ENCODE results near the gene HNRNPC.
A peak's percentile ranks its signal among the peaks of the same experiment; 100 is the strongest.
"Not testable (repeated sequence)": the region's sequence is repeated elsewhere in the genome, so short reads cannot be mapped to it uniquely, and the experiment has no call there.

Gene HNRNPC

GRCh38 chr14:21308479-21309237 lies 39.4 kb upstream of the HNRNPC start:
- no peak overlapping the region for H3K4me3 ChIP-seq (ENCODE audit: low read depth, low read length)
- peak; percentile 35 for DNase-seq (ENCODE audit: low read depth)

DNA sequence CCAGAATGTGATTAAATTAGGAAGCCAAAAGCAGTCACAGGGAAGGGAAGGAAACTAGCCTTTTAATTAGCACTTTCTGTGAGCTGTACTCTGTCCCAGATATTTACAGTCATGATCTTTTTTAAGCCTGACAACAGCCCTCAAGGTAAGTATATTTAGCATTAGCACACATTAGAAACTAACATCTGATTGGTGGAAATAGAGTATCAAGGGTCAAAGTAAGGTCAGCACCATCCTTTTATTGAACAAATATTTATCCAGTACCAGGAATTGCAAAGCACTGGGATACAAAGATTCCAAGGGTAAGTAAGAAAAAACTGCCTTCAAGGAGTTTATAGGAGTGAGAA lies 38.9 kb upstream of the HNRNPC start:
- no peak overlapping the region for H3K4me3 ChIP-seq (ENCODE audit: low read depth, low read length)
- DNase-seq (ENCODE audit: low read depth) = no peak
- TF ChIP-seq, protein P1, sequence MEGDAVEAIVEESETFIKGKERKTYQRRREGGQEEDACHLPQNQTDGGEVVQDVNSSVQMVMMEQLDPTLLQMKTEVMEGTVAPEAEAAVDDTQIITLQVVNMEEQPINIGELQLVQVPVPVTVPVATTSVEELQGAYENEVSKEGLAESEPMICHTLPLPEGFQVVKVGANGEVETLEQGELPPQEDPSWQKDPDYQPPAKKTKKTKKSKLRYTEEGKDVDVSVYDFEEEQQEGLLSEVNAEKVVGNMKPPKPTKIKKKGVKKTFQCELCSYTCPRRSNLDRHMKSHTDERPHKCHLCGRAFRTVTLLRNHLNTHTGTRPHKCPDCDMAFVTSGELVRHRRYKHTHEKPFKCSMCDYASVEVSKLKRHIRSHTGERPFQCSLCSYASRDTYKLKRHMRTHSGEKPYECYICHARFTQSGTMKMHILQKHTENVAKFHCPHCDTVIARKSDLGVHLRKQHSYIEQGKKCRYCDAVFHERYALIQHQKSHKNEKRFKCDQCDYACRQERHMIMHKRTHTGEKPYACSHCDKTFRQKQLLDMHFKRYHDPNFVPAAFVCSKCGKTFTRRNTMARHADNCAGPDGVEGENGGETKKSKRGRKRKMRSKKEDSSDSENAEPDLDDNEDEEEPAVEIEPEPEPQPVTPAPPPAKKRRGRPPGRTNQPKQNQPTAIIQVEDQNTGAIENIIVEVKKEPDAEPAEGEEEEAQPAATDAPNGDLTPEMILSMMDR (IDR thresholded peaks at IDR 0.05; ENCODE audit: low read depth, low read length) = no peak
- no peak for TF ChIP-seq POLR2A (IDR thresholded peaks at IDR 0.05; ENCODE audit: extremely low read depth, insufficient read length)
- no peak for TF ChIP-seq MYC (IDR thresholded peaks at IDR 0.05; ENCODE audit: low read depth, low read length)
- TF ChIP-seq, protein P2, sequence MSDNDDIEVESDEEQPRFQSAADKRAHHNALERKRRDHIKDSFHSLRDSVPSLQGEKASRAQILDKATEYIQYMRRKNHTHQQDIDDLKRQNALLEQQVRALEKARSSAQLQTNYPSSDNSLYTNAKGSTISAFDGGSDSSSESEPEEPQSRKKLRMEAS (IDR thresholded peaks at IDR 0.05; ENCODE audit: low read depth, low read length) = no peak

More at GRCh38 chr14:21308479-21309237, 39.4 kb upstream of the HNRNPC start:
- TF ChIP-seq, protein P2 (IDR thresholded peaks at IDR 0.05; ENCODE audit: low read depth, low read length) = no peak

GRCh38 chr14:21307637-21308036 lies 38.4 kb upstream of the HNRNPC start:
- TF ChIP-seq POLR2A (IDR thresholded peaks at IDR 0.05; ENCODE audit: extremely low read depth, insufficient read length) = no peak
- TF ChIP-seq MYC (IDR thresholded peaks at IDR 0.05; ENCODE audit: low read depth, low read length) = no peak
- TF ChIP-seq, protein P2 (IDR thresholded peaks at IDR 0.05; ENCODE audit: low read depth, low read length) = no peak
- TF ChIP-seq, protein P1 (IDR thresholded peaks at IDR 0.05; ENCODE audit: low read depth, low read length) = no peak
- DNase-seq (ENCODE audit: low read depth) = no peak
- no peak overlapping the region for H3K4me3 ChIP-seq (ENCODE audit: low read depth, low read length)

DNA sequence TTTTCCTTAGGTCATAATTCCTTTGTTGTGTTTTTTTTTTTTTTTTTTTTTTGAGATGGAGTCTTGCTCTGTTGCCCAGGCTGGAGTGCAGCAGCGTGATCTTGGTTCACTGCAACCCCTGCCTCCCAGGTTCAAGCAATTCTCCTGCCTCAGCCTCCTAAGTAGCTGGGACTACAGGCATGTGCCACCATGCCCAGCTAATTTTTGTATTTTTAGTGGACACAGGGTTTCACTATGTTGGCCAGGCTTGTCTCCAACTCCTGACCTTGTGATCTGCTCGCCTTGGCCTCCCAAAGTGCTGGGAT lies 33.5 kb upstream of the HNRNPC start:
- not testable (repeated sequence) for DNase-seq (ENCODE audit: low read depth)

DNA sequence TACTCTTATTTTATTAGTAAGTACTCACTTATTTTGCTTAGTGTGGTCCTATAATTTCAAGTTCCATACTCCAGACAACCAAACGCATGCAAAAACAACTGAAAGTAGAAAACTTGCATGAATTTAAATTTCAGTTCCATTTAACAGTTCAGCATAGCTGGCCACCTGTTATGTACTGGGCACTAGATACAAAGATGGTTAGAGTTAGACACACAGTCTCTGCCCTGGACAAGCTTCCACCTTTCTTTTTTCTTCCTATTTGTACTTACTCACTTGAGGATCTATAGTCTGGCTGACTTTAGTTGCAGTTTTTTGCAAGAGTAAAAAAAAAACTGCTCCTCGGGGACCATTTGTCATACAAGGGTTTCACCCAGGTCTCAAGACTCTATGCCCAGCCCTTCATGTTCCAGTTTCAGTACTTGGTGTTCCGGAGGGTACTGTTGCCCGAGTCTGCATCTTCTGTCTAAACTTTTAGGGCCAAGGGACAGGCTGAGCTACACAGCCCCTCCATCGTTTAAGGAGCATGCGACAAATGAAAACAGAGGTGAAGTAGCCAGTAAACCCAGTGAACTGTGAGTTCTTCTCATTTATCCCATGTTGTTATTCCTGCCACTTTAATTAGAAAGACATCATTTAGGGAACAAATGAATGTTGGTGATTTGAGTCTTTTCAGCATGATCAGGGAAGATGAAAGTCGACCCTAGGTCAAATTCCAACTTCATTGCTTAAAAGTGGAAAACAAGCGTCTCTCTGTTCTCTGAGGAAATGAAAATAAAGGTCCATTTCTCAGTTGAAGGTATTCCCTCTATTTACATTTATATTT lies 33.0 kb upstream of the HNRNPC start:
- no peak overlapping the region for H3K4me3 ChIP-seq (ENCODE audit: low read depth, low read length)

More for the DNA sequence above, 33.5 kb upstream of the HNRNPC start:
- H3K4me3 ChIP-seq (ENCODE audit: low read depth, low read length) = not testable (repeated sequence)

GRCh38 chr14:21300892-21301291 lies 31.6 kb upstream of the HNRNPC start:
- H3K4me3 ChIP-seq (ENCODE audit: low read depth, low read length) = peak overlapping the region; percentile 8
- peak; percentile 69 for DNase-seq (ENCODE audit: low read depth)
- TF ChIP-seq, protein P1 (IDR thresholded peaks at IDR 0.05; ENCODE audit: low read depth, low read length) = no peak
- TF ChIP-seq POLR2A (IDR thresholded peaks at IDR 0.05; ENCODE audit: extremely low read depth, insufficient read length) (no peak), MYC (IDR thresholded peaks at IDR 0.05; ENCODE audit: low read depth, low read length) (peak; percentile 75)
- TF ChIP-seq, protein P2 (IDR thresholded peaks at IDR 0.05; ENCODE audit: low read depth, low read length) = peak; percentile 93

More for the DNA sequence above, 33.0 kb upstream of the HNRNPC start:
- TF ChIP-seq, protein P2 (IDR thresholded peaks at IDR 0.05; ENCODE audit: low read depth, low read length) = no peak
- TF ChIP-seq, protein P1 (IDR thresholded peaks at IDR 0.05; ENCODE audit: low read depth, low read length) = no peak
- no peak for TF ChIP-seq MYC (IDR thresholded peaks at IDR 0.05; ENCODE audit: low read depth, low read length)
- TF ChIP-seq POLR2A (IDR thresholded peaks at IDR 0.05; ENCODE audit: extremely low read depth, insufficient read length) = no peak
- DNase-seq (ENCODE audit: low read depth) = peak; percentile 27
